Epidermal melanocyte (primary cell): ENCODE results near the gene SNU13.
"Not testable (repeated sequence)": the region's sequence is repeated elsewhere in the genome, so short reads cannot be mapped to it uniquely, and the experiment has no call there.

ENCODE experiments used
- DNase-seq: peaks from one replicate; pipeline ENCODE4 v3.0.0; 2011; ENCODE audit warnings: low spot score; ENCODE audit not compliant: insufficient read length

SNU13 gene

GRCh38 chr22:41688365-41689211 is at the start of gene SNU13:
Gene SNU13, minus strand, starts transcription at chr22:41688867. Its CDS starts 71 bp downstream, at chr22:41688796.
- DNase-seq = peak; percentile 91

DNA sequence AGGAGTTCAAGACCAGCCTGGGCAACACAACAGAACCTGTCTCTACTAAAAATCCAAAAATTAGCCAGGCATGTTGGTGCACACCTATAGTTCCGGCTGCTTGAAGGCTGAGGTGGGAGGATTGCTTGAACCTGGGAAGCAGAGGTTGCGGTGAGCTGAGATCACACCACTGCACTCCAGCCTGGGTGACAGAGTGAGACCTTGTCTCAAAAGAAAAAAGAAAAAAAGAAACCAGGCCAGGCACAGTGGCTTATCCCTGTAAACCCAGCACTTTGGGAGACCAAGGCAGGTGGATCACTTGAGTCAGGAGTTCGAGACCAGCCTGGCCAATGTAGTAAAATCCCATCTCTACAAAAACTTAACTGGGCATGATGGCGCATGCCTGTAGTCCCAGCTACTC is 44.6 kb upstream of the SNU13 start:
- not testable (repeated sequence) for DNase-seq

- DNase-seq = no peak
These were observed 43.6 kb upstream of the SNU13 start for GRCh38 chr22:41732096-41732772.

DNA sequence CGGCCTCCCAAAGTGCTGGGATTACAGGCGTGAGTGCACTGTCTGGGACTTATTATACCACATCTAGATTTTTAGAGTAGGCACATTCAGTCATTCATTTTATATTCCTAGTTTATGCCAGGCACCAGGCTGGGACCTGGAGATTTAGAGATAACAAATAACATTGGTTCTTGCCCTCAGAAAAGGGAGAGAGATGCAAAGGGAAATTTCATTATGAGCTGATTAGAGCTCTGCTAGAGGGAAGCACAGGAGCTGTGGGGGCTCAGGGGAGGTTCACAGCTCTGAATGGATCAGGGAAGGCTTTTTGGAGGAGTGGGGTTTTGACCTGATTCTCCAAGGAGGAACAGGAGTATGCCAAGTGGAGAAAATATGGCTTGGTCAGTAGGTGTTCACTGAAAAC is 42.9 kb upstream of the SNU13 start:
- DNase-seq = no peak

DNA sequence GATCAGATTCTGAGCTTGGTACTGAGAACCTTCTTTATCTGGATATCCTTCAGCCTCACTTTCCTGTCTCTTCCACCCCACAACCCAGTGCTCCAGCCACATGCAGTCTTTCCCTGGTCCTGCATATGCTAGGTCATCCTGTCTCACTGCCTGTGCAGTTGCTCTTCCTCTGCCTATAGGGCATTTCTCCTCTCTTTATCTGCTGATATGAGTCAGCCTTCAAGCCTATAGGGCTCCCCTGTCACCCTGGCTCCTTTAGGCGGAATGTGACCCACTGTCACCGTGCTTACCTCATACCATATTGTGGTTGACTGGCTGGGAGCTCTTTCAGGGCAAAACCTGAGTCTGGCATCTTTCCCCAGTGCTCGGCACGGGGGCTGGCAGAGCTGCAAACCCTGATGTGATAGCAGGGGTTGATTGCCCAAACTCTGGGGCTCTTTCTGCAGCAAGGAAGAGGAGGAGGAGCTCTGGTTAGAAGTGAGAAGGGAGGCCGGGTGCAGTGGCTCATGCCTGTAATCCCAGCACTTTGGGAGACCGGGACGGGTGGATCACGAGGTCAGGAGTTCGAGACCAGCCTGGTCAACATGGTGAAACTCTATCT is 36.9 kb upstream of the SNU13 start:
- DNase-seq = no peak

DNA sequence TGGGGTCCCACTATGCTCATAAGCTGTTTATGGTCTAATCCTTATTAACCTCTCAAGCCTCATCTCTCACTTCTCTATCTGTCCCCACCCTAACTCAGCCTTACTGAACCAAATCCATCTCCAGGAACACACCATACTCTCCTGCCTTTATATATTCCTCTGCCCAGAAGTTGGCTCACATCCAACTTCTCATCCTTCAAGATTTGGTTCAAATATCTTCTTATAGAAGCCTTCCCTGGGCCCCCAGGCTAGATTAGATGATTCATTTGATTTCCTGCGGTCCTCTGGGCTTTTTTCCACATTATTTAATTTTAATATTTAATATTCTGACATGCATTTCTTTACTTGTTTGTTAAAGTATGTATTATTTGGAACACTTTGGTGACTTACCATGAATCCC is 33.8 kb upstream of the SNU13 start:
- DNase-seq = peak; percentile 5

DNA sequence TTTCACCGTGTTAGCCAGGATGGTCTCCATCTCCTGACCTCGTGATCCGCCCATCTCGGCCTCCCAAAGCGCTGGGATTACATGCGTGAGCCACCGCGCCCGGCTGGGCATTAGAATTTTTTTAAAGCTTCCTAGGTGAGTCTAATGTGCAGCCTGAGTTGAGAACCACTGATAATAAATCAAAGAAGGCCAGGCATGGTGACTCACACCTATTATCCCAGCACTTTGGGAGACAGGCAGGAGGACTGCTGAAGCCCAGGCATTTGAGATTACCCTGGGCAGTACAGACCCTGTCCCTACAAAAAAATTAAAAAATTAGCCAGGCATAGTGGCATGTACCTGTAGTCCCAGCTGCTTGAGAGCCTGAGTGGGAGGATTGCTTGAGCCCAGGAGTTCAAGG is 24.3 kb upstream of the SNU13 start:
- DNase-seq = no peak

- DNase-seq = no peak
These were observed 20.7 kb upstream of the SNU13 start for GRCh38 chr22:41709341-41709740.

DNA sequence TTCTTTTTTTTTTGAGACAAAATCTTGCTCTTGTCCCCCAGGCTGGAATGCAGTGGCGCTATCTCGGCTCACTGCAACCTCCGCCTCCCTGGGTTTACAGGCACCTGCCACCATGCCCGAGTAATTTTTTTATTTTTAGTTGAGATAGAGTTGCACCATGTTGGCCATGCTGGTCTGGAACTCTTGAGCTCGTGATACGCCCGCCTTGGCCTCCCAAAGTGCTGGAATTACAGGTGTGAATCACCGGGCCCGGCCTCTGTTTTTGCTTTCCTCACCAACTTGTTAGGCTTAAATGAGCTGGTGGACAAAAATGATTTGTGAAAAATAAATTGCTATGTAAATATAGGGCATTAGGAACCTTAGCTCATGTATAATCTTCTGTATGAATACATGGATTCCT is 14.1 kb upstream of the SNU13 start:
- DNase-seq = no peak

GRCh38 chr22:41700108-41700364 is 11.4 kb upstream of the SNU13 start:
- no peak for DNase-seq

- peak; percentile 72 for DNase-seq
These were observed 10.8 kb upstream of the SNU13 start, which contains the start of gene MEI1 for GRCh38 chr22:41699264-41700107. Gene MEI1, plus strand, starts transcription at chr22:41699503. Its CDS starts 36 bp downstream, at chr22:41699539.

DNA sequence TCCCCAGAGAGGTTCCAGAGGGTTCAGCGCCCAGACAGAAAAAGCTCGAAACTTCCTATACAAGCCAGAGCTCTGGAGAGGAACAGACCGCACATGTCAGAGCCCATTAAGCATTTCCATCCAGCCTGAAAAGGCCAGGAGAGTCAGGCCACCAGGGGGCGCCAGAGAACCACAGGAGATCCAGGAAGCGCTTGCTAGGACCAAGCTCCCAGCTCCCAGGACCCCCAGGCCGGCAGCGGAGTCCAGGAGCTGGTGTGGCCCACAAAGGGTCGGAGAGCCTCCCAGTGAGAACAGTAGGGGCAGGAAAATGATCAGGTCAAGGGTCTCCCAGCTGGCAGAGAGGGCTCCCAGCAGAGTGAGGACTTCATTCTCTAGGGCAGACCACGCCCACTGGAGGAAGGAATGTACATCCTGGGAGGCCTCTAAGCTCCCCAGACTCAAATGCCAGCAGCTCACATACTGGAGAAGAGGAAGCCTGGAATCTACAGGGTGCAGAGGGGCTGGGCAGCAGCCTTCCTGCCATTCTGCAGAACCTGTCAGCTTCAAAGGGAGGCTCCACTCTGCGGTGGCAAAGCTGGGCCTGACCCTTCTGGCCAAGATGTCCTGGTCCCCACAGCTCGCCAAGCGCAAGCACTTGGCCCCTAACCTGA is 8.6 kb upstream of the SNU13 start:
- peak; percentile 92 for DNase-seq

GRCh38 chr22:41696703-41697102 is 8.0 kb upstream of the SNU13 start:
- no peak for DNase-seq

DNA sequence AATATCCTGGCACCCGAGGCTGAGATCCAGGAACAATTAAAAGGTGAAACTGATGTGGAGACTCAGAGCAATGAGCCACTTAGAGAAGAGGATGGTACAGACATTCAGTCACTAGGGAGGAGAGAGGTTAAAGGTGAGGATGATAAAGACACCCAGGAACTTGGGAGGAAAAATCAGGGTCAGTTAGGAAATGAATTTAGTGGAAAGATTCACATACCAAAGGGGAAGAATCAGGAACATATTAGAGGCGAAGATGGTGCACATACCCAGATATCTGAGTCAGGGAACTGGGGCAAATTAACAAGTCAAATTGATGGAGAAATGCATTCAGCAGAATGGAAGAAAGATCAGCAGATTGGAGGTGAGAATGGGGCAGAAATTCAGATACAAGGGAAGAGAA is 6.5 kb upstream of the SNU13 start:
- DNase-seq = no peak

- DNase-seq = no peak
These were observed 1.8 kb upstream of the SNU13 start for GRCh38 chr22:41690476-41690875.

DNA sequence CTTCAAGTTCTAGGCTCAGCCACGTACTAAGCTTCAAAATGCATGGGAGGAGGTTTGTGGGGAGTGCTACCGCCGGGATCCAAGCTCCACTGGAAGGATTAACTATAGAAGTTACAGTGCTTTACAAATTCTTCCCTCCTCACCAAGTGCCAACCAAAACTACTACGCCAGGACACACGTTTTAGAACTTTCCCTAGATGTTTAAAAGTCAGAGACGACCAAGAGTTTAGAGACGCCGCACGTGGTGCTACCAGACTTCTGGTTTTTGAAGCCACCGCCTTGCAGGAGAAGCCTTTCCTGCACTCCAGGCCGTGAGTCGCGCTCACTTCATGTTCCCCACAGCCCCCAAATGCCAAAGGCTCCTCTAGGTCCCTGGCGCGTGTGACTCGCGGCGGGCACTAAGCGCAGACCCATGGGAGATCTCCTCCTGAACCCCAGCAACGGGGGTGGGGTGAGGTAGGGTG is 734 bp downstream of the SNU13 start:
- no peak for DNase-seq

- DNase-seq = not testable (repeated sequence)
These were observed 1.8 kb downstream of the SNU13 start for GRCh38 chr22:41686890-41687289.

- DNase-seq = no peak
These were observed 4.5 kb downstream of the SNU13 start for GRCh38 chr22:41684194-41684593.

- DNase-seq = no peak
These were observed 5.1 kb downstream of the SNU13 start for GRCh38 chr22:41683616-41684015.

DNA sequence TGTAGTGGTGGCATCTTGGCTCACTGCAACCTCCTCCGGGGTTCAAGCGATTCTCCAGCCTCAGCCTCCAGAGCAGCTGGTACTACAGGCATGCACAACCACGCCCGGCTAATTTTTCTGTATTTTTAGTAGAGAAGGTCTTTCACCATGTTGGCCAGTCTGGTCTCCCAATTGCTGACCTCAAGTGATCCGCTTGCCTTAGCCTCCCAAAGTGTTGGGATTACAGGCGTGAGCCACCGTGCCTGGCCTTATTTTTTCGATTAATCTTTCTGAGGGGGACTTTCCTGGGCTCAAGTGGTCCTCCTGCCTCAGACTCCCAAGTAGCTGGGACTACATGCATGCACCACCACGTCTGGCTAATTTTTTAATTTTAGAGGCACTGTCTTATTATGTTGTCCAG is 5.6 kb downstream of the SNU13 start:
- no peak for DNase-seq
